Esophagus squamous epithelium (tissue), 5 donors: ENCODE results near the gene WDR35. TPM values are rescaled to one million over a fixed set of nuclear protein-coding genes. Genes with fewer than 3 reads are reported as not detected.

Experiments used
- DNase-seq: peaks from one replicate; lab custom pipeline; 2025; lab: John Stamatoyannopoulos, UW
- H3K27ac ChIP-seq, 4 donors: fragments of 200-600 bp; sonication (generic); one replicate each; pipeline ENCODE4 v1.5.1; 2016 to 2019; ENCODE audit warnings: mild to moderate bottlenecking in 1 of 4
- H3K27me3 ChIP-seq, 4 donors: fragments of 200-600 bp; sonication (generic); 1 replicate in 3 of 4; 2 replicates in 1 of 4; pipeline versions ENCODE4 v1.5.1 to v1.6.0; 2017 to 2021; ENCODE audit warnings: antibody characterized with exemption in 1 of 4
- H3K36me3 ChIP-seq, 3 donors: fragments of 200-600 bp; sonication (generic); one replicate each; pipeline ENCODE4 v1.5.1; 2016 to 2019
- H3K4me1 ChIP-seq, 3 donors: fragments of 200-600 bp; sonication (generic); one replicate each; pipeline ENCODE4 v1.5.1; 2017 to 2019
- H3K4me3 ChIP-seq, 4 donors: fragments of 200-600 bp; sonication (generic); 1 replicate in 3 of 4; 2 replicates in 1 of 4; pipeline ENCODE4 v1.5.1; 2016 to 2019; ENCODE audit warnings: mild to moderate bottlenecking in 2 of 4, moderate library complexity in 1 of 4
- H3K9me3 ChIP-seq, 3 donors: fragments of 200-600 bp; sonication (generic); one replicate each; pipeline ENCODE4 v1.5.1; 2016 to 2019
- CTCF ChIP-seq, 6 experiments: fragments of 450-650 bp in 4 of 6; fragments of 200-600 bp in 2 of 6; sonication (generic) in 2 of 6; IDR thresholded peaks; one replicate each; pipeline ENCODE4 v1.5.1; 2016 to 2019; ENCODE audit warnings: antibody characterized with exemption in 6 of 6, mild to moderate bottlenecking in 4 of 6, moderate library complexity in 4 of 6
- POLR2A ChIP-seq, 4 donors: fragments of 450-650 bp; IDR thresholded peaks; one replicate each; pipeline ENCODE4 v1.6.1; 2017; ENCODE audit warnings: antibody characterized with exemption in 4 of 4, mild to moderate bottlenecking in 4 of 4, moderate library complexity in 3 of 4
- WGBS, 2 donors: methylation state at CpG; one replicate each; pipeline ENCODE4 v1.1.5; 2018; 5-methylcytosine and 5-hydroxymethylcytosine counted together
- intact Hi-C: fragments of 100-400 bp; cut with DNase I; formaldehyde crosslinking; loops from one replicate; pipeline ENCODE4 v1.15.0; 2022
- total RNA-seq, 4 donors: library from RNA; depleted of rRNA; stranded (reverse); fragments of >200 nt; gene quantifications; one replicate each; pipeline ENCODE4 v1.1.0, GENCODE V29; 2016
- donor health status: DM: yes; HTN: yes; CAD: no.

The WDR35 gene
- total RNA-seq, 4 donors from 2014 or later: 0.83 to 7.2 (median 4.5) TPM

DNA sequence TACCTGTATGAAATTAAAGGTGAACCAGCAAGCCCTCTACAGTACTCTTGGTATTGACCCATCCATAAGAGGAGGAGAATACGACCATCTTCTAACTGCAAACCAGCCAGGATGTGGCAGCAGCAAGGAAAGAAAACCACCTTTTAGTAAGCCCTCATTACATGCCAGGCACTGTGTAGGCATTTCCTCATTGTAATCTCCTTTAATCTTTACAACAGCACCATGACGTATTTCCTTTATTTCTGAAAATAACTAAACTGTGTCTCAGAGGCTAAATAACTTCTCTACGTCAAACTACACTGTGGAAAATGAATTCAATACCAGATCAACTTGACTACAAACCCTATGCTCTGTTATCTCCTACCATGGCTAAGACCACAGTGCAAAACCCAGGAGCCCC is 18.2 kb downstream of the WDR35 start:
- no peak for DNase-seq
- Histone ChIP-seq H3K27me3 (no peaks in the 10 kb centered on the region), H3K36me3 (peaks cover 0 to 36% (median 0%) of the 10 kb centered on the region in 3 donors), H3K4me3 (no peak overlapping the region), H3K27ac (no peak overlapping the region), H3K9me3 (no peaks in the 10 kb centered on the region), H3K4me1 (no peaks in the 10 kb centered on the region)
- WGBS, 2 donors: 69 to 85% methylated on average over 3 of the region's 3 CpGs
- TF ChIP-seq CTCF (IDR thresholded peaks at IDR 0.05) (no peak), POLR2A (IDR thresholded peaks at IDR 0.05) (no peak)
- intact Hi-C loops: no loop called here

GRCh38 chr2:19963386-19963785 is 26.5 kb downstream of the WDR35 start:
- no peak overlapping the region for H3K4me3 ChIP-seq
- no peak for DNase-seq
- H3K36me3 ChIP-seq: peaks cover 0 to 16% (median 0%) of the 10 kb centered on the region in 3 donors
- H3K27ac ChIP-seq: no peak overlapping the region
- H3K27me3 ChIP-seq: no peaks in the 10 kb centered on the region
- intact Hi-C loops: no loop called here
- 88 to 100% methylated on average over 1 of the region's 1 CpG for WGBS, 2 donors
- TF ChIP-seq CTCF (IDR thresholded peaks at IDR 0.05) (no peak), POLR2A (IDR thresholded peaks at IDR 0.05) (no peak)
- H3K4me1 ChIP-seq: no peaks in the 10 kb centered on the region
- H3K9me3 ChIP-seq: no peaks in the 10 kb centered on the region

DNA sequence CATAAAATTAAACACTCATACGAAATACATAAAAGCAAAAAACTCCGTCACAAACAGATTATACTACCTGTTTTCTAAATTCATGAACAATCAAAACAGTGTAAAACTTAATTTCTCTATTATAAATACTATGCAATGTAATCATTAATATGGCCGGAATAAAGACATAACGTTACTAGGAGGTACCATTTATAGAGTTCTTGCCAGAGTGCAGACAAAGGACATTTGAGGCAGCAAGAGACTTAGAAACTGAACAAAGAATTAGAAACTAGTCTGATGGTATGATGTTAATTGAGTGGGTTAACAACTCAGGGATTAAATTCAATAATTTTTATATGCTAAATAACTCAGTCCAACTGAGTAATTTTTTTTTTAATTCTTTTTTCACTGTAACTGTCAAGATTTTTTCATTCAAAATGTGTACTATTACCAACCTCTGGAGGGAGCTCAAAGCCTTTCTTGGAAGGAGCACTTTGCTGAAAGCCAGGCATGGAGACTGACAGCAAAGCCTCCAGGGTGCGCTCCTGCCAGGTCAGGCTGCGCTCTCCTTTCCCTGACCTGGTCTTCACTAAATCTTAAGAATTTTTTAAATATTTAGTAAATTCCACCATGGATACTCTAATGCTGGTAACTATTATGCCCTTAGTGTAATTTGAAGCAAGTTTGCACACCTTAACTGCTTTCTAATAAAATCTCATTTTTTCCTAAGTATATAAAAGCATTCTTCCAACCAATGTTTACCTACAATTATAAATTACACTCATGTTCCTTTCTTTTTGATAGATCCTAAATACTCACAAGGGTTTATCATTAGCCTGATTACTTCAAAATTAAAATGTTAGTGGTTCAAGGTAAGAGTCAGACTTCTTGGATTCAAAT is 34.1 kb downstream of the WDR35 start:
- no peak for TF ChIP-seq POLR2A (IDR thresholded peaks at IDR 0.05)
- TF ChIP-seq CTCF (IDR thresholded peaks at IDR 0.05): peak; percentile 27 to 85 (median 67)
- no peaks in the 10 kb centered on the region for H3K27me3 ChIP-seq
- H3K36me3 ChIP-seq: peaks cover 0 to 14% (median 0%) of the 10 kb centered on the region in 3 donors
- H3K27ac ChIP-seq: no peak overlapping the region
- no peak for DNase-seq
- H3K9me3 ChIP-seq: no peaks in the 10 kb centered on the region
- WGBS, 2 donors: 49% methylated on average over 6 of the region's 6 CpGs
- no peaks in the 10 kb centered on the region for H3K4me1 ChIP-seq
- H3K4me3 ChIP-seq: no peak overlapping the region
- intact Hi-C loops: no loop called here

- intact Hi-C loops: no loop called here
- no peak for TF ChIP-seq CTCF (IDR thresholded peaks at IDR 0.05)
- TF ChIP-seq POLR2A (IDR thresholded peaks at IDR 0.05): no peak
Observed at GRCh38 chr2:19949071-19949470, 40.8 kb downstream of the WDR35 start.

DNA sequence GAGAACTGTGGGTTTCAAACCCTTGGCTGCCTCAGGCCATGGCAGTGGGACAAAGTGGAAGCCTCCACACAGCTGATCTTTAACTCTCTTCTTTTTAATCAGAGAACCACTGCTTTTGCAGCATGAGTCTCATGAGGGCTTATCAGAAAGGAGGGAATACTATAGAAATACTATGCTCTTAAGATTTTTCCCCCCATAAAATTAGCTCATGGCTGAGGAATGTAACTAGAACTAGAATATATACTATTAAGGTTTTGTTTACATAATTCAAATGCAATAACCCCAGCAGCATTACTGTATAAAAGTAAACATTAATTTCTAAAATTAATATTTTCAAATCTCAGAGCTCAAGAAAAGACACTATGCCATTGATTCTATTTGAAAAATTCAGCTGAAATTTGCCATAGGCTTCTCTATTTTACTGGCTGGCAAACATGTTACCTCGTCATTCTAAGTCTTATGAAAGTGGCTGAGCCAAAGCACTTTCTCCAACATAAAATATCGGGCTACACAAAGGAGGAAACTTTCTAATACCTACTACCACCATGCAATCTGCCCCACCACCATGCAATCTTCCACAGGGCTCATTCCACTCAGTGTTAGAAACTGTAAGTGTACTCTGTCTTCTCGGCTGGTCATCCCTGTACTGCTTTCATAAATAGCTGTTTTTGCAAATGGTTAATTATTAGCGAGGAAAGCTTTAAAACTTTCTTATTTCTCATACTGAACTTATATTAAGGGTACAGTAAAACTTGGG is 42.5 kb downstream of the WDR35 start:
- H3K36me3 ChIP-seq: peaks cover 0 to 12% (median 0%) of the 10 kb centered on the region in 3 donors
- no peaks in the 10 kb centered on the region for H3K9me3 ChIP-seq
- DNase-seq: no peak
- intact Hi-C loops: no loop called here
- no peak for TF ChIP-seq CTCF (IDR thresholded peaks at IDR 0.05)
- no peak for TF ChIP-seq POLR2A (IDR thresholded peaks at IDR 0.05)
- H3K4me1 ChIP-seq: no peaks in the 10 kb centered on the region
- H3K4me3 ChIP-seq: no peak overlapping the region
- H3K27me3 ChIP-seq: no peaks in the 10 kb centered on the region
- WGBS, 2 donors: 85 to 90% methylated on average over 4 of the region's 4 CpGs
- H3K27ac ChIP-seq: no peak overlapping the region

More at GRCh38 chr2:19949071-19949470, 40.8 kb downstream of the WDR35 start:
- H3K4me1 ChIP-seq: no peaks in the 10 kb centered on the region
- DNase-seq: no peak
- H3K9me3 ChIP-seq: no peaks in the 10 kb centered on the region
- H3K27me3 ChIP-seq: no peaks in the 10 kb centered on the region
- no peak overlapping the region for H3K27ac ChIP-seq
- no peak overlapping the region for H3K4me3 ChIP-seq
- peaks cover 0 to 14% (median 0%) of the 10 kb centered on the region in 3 donors for H3K36me3 ChIP-seq
